Measurements from ENCODE around the gene SECISBP2L. TPM values are rescaled to one million over a fixed set of nuclear protein-coding genes. Genes with fewer than 3 reads are reported as not detected.
"Not testable (repeated sequence)": the region's sequence is repeated elsewhere in the genome, so short reads cannot be mapped to it uniquely, and the experiment has no call there.

Gene SECISBP2L
- total and polyA plus RNA-seq, 7 donors: 4.5 to 31.9 (median 22.0) TPM

GRCh38 chr15:49079340-49080039 is 33.2 kb upstream of the SECISBP2L start:
- H3K4me1 ChIP-seq: no peaks in the 10 kb centered on the region
- H3K36me3 ChIP-seq (ENCODE audit: insufficient read depth in 1 of 2, low read depth in 1 of 2): no peaks in the 10 kb centered on the region
- H3K27ac ChIP-seq: no peak overlapping the region
- DNase-seq (no peak), ATAC-seq (no peak)
- 85 to 87% (median 87%) methylated on average over 23 of the region's 23 CpGs for WGBS, 3 donors
- H3K4me3 ChIP-seq: no peak overlapping the region
- no peaks in the 10 kb centered on the region for H3K9me3 ChIP-seq
- intact Hi-C loops (cut with DNase I): no loop called here
- H3K27me3 ChIP-seq (ENCODE audit: insufficient read depth in 3 of 3, low read length in 2 of 3): no peaks in the 10 kb centered on the region
- TF ChIP-seq CTCF (IDR thresholded peaks at IDR 0.05): no peak

- Histone ChIP-seq H3K27me3 (ENCODE audit: insufficient read depth in 3 of 3, low read length in 2 of 3) (no peaks in the 10 kb centered on the region), H3K36me3 (ENCODE audit: insufficient read depth in 1 of 2, low read depth in 1 of 2) (no peaks in the 10 kb centered on the region), H3K4me3 (no peak overlapping the region), H3K4me1 (no peaks in the 10 kb centered on the region), H3K27ac (no peak overlapping the region), H3K9me3 (no peaks in the 10 kb centered on the region)
- TF ChIP-seq CTCF (IDR thresholded peaks at IDR 0.05): no peak
- no peak for ATAC-seq
- DNase-seq: no peak
- intact Hi-C loops (cut with DNase I): no loop called here
Measured at GRCh38 chr15:49075881-49076280, 29.6 kb upstream of the SECISBP2L start.

GRCh38 chr15:49074589-49075287 is 28.5 kb upstream of the SECISBP2L start:
- intact Hi-C loops (cut with DNase I); H3K4me1 ChIP-seq; DNase-seq; H3K9me3 ChIP-seq; H3K27ac ChIP-seq; H3K36me3 ChIP-seq (ENCODE audit: insufficient read depth in 1 of 2, low read depth in 1 of 2); H3K4me3 ChIP-seq; H3K27me3 ChIP-seq (ENCODE audit: insufficient read depth in 3 of 3, low read length in 2 of 3); ATAC-seq: not testable (repeated sequence)
- WGBS, 3 donors: 88 to 91% (median 89%) methylated on average over 6 of the region's 6 CpGs

GRCh38 chr15:49066372-49066771 is 20.1 kb upstream of the SECISBP2L start:
- Histone ChIP-seq H3K27me3 (ENCODE audit: insufficient read depth in 3 of 3, low read length in 2 of 3) (peaks cover 0 to 3% (median 0%) of the 10 kb centered on the region in 3 donors), H3K9me3 (no peaks in the 10 kb centered on the region), H3K4me1 (no peaks in the 10 kb centered on the region), H3K36me3 (ENCODE audit: insufficient read depth in 1 of 2, low read depth in 1 of 2) (no peaks in the 10 kb centered on the region), H3K4me3 (no peak overlapping the region), H3K27ac (no peak overlapping the region)
- TF ChIP-seq CTCF (IDR thresholded peaks at IDR 0.05): no peak
- 58 to 70% (median 67%) methylated on average over 2 of the region's 2 CpGs for WGBS, 3 donors
- no peak for ATAC-seq
- no peak for DNase-seq
- intact Hi-C loops (cut with DNase I): no loop called here

- DNase-seq (no peak), ATAC-seq (no peak)
- Histone ChIP-seq H3K27ac (no peak overlapping the region), H3K4me1 (no peaks in the 10 kb centered on the region), H3K9me3 (no peaks in the 10 kb centered on the region), H3K36me3 (ENCODE audit: insufficient read depth in 1 of 2, low read depth in 1 of 2) (no peaks in the 10 kb centered on the region), H3K4me3 (no peak overlapping the region), H3K27me3 (ENCODE audit: insufficient read depth in 3 of 3, low read length in 2 of 3) (peaks cover 0 to 3% (median 0%) of the 10 kb centered on the region in 3 donors)
- intact Hi-C loops (cut with DNase I): no loop called here
- TF ChIP-seq CTCF (IDR thresholded peaks at IDR 0.05): no peak
- WGBS, 3 donors: 78 to 81% (median 80%) methylated on average over 3 of the region's 3 CpGs
Measured at GRCh38 chr15:49064884-49065283, 18.6 kb upstream of the SECISBP2L start.

All from psoas muscle (tissue), 8 donors.